ENCODE results near the gene FAM83B. TPM values are rescaled to one million over a fixed set of nuclear protein-coding genes. Genes with fewer than 3 reads are reported as not detected.

Gene FAM83B
- total RNA-seq, 1 experiment from 2014 or later: 0.07 TPM

- Histone ChIP-seq H3K9ac (ENCODE audit: low read length) (no peak overlapping the region), H3K27ac (ENCODE audit: low read length) (peak overlapping the region; percentile 41), H3K4me3 (ENCODE audit: low read length) (no peak overlapping the region), H3K4me1 (ENCODE audit: insufficient read depth, low read length) (peaks cover 15% of the 10 kb centered on the region), H3K9me2 (replicated peaks; ENCODE audit: low read length) (no peaks in the 10 kb centered on the region), H4K20me1 (ENCODE audit: low read length) (no peaks in the 10 kb centered on the region), H3K27me3 (ENCODE audit: low read length) (no peaks in the 10 kb centered on the region), H3F3A (ENCODE audit: low read length, unreplicated experiment) (peaks cover 5% of the 10 kb centered on the region), H3K36me3 (ENCODE audit: low read depth, low read length) (no peaks in the 10 kb centered on the region), H3K4me2 (ENCODE audit: low read length) (peak overlapping the region; percentile 32), H3K9me3 (ENCODE audit: low read length) (peaks cover 4% of the 10 kb centered on the region; the same call in 1 of the 2 replicates), H3K79me2 (ENCODE audit: low read length) (no peaks in the 10 kb centered on the region), H2AFZ (ENCODE audit: low read length) (no peak overlapping the region)
- intact Hi-C loops (cut with micrococcal nuclease): loop anchor here (5.0 to 10.0 kb wide), 2 partner anchors 61 to 96 kb away; no protein-coding TSS in a partner anchor
- ATAC-seq: peak; percentile 74
- ChIA-PET CTCF (no interaction called here), POLR2A (ENCODE audit: unreplicated experiment) (no interaction called here)
- DNase-seq: no peak
- BruUV-seq (replicated peaks): no TSS peak
- no peak for TF ChIP-seq EZH2 (IDR thresholded peaks at IDR 0.05; ENCODE audit: low read length, unreplicated experiment)
- TF ChIP-seq, protein P1, sequence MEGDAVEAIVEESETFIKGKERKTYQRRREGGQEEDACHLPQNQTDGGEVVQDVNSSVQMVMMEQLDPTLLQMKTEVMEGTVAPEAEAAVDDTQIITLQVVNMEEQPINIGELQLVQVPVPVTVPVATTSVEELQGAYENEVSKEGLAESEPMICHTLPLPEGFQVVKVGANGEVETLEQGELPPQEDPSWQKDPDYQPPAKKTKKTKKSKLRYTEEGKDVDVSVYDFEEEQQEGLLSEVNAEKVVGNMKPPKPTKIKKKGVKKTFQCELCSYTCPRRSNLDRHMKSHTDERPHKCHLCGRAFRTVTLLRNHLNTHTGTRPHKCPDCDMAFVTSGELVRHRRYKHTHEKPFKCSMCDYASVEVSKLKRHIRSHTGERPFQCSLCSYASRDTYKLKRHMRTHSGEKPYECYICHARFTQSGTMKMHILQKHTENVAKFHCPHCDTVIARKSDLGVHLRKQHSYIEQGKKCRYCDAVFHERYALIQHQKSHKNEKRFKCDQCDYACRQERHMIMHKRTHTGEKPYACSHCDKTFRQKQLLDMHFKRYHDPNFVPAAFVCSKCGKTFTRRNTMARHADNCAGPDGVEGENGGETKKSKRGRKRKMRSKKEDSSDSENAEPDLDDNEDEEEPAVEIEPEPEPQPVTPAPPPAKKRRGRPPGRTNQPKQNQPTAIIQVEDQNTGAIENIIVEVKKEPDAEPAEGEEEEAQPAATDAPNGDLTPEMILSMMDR (conservative IDR thresholded peaks at IDR 0.05; ENCODE audit: low read depth, low read length): no peak
- TF ChIP-seq EZH2phosphoT487 (IDR thresholded peaks at IDR 0.05; ENCODE audit: borderline replicate concordance, low read length): no peak
These were observed 134.7 kb downstream of the FAM83B start for GRCh38 chr6:54981276-54981609.

DNA sequence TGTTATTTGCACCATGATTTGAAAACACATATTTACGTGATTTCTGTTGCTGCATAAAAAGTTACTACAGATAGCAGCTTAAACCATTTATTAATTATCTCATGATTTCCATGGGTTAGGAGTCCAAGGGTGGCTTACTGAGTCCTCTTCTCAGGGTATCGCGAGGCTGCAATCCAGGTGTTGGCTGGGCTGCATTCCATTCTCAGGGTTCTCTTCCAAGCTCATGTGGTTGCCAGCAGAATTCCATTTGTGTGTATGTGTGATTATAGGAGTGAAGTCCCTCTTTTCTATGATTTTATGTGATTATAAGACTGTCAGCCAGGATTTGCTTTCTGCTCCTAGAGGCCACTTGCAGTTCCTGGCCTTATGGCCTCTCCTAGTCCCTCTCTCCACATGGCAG is 135.1 kb downstream of the FAM83B start:
- no TSS peak for BruUV-seq (replicated peaks)
- Histone ChIP-seq H3K9me3 (ENCODE audit: low read length) (peaks cover 4% of the 10 kb centered on the region; the same call in 1 of the 2 replicates), H3K27me3 (ENCODE audit: low read length) (no peaks in the 10 kb centered on the region), H4K20me1 (ENCODE audit: low read length) (no peaks in the 10 kb centered on the region), H3K4me2 (ENCODE audit: low read length) (peak overlapping the region; percentile 32), H3K4me1 (ENCODE audit: insufficient read depth, low read length) (peaks cover 15% of the 10 kb centered on the region), H2AFZ (ENCODE audit: low read length) (no peak overlapping the region), H3K36me3 (ENCODE audit: low read depth, low read length) (no peaks in the 10 kb centered on the region), H3F3A (ENCODE audit: low read length, unreplicated experiment) (peaks cover 5% of the 10 kb centered on the region), H3K9ac (ENCODE audit: low read length) (no peak overlapping the region), H3K9me2 (replicated peaks; ENCODE audit: low read length) (no peaks in the 10 kb centered on the region), H3K27ac (ENCODE audit: low read length) (peak overlapping the region; percentile 41), H3K4me3 (ENCODE audit: low read length) (no peak overlapping the region), H3K79me2 (ENCODE audit: low read length) (no peaks in the 10 kb centered on the region)
- DNase-seq (peak; percentile 51), ATAC-seq (peak; percentile 36)
- TF ChIP-seq, protein P1 (conservative IDR thresholded peaks at IDR 0.05; ENCODE audit: low read depth, low read length): no peak
- TF ChIP-seq EZH2phosphoT487 (IDR thresholded peaks at IDR 0.05; ENCODE audit: borderline replicate concordance, low read length) (no peak), EZH2 (IDR thresholded peaks at IDR 0.05; ENCODE audit: low read length, unreplicated experiment) (no peak)
- POLR2A ChIA-PET (ENCODE audit: unreplicated experiment): no interaction called here
- intact Hi-C loops (cut with micrococcal nuclease): loop anchor here (5.0 to 10.0 kb wide), 2 partner anchors 61 to 97 kb away; no protein-coding TSS in a partner anchor
- CTCF ChIA-PET: no interaction called here

DNA sequence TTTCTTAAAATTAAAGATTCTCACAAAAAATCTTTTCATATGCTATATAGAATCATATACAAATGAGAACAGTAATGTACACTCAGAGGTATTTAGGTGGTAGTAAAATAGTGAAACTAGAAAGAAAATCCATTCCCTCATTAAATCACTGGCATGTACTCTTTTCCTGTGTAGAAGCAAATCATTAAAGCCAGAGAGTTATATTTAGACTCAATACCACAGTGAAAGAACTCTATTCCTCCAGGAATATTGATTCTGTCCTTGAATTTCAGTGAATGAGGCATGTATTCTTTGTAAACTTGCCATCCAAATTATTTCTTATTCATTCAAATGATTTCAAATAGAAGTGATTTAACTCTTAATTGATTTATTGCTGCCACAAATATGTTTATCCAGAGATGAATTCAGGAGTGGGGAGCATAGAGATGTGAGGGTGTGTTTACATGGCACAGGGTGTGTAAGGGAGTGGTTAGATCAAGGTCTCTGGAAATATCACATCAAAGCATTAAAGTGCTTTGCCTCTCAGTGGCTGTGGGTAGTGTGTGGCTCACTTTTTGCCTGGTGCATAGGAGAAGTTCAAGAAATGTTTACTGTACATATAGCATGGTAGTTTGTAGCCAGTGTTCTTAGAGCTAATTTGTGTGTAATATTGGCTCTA is 141.2 kb downstream of the FAM83B start:
- no peak overlapping the region for H2AFZ ChIP-seq (ENCODE audit: low read length)
- H4K20me1 ChIP-seq (ENCODE audit: low read length): no peaks in the 10 kb centered on the region
- H3K9me2 ChIP-seq (replicated peaks; ENCODE audit: low read length): no peaks in the 10 kb centered on the region
- BruUV-seq (replicated peaks): no TSS peak
- no peaks in the 10 kb centered on the region for H3K27me3 ChIP-seq (ENCODE audit: low read length)
- H3K36me3 ChIP-seq (ENCODE audit: low read depth, low read length): no peaks in the 10 kb centered on the region
- DNase-seq (no peak), ATAC-seq (peak; percentile 31; the same call in 1 of the 2 replicates)
- H3K79me2 ChIP-seq (ENCODE audit: low read length): no peaks in the 10 kb centered on the region
- H3K9ac ChIP-seq (ENCODE audit: low read length): no peak overlapping the region
- H3K9me3 ChIP-seq (ENCODE audit: low read length): peaks cover 4% of the 10 kb centered on the region; the same call in 1 of the 2 replicates
- H3K27ac ChIP-seq (ENCODE audit: low read length): no peak overlapping the region
- POLR2A ChIA-PET (ENCODE audit: unreplicated experiment): no interaction called here
- peaks cover 31% of the 10 kb centered on the region for H3K4me1 ChIP-seq (ENCODE audit: insufficient read depth, low read length)
- TF ChIP-seq EZH2 (IDR thresholded peaks at IDR 0.05; ENCODE audit: low read length, unreplicated experiment) (no peak), EZH2phosphoT487 (IDR thresholded peaks at IDR 0.05; ENCODE audit: borderline replicate concordance, low read length) (no peak)
- TF ChIP-seq, protein P1 (conservative IDR thresholded peaks at IDR 0.05; ENCODE audit: low read depth, low read length): no peak
- H3F3A ChIP-seq (ENCODE audit: low read length, unreplicated experiment): no peaks in the 10 kb centered on the region
- H3K4me2 ChIP-seq (ENCODE audit: low read length): no peak overlapping the region
- CTCF ChIA-PET: no interaction called here
- no peak overlapping the region for H3K4me3 ChIP-seq (ENCODE audit: low read length)
- intact Hi-C loops (cut with micrococcal nuclease): loop anchor here (10.0 kb wide), 1 partner anchor 103 kb away; no protein-coding TSS in a partner anchor
